HepG2 (cell line): ENCODE measurements around the gene COPZ1. TPM values are rescaled to one million over a fixed set of nuclear protein-coding genes. Genes with fewer than 3 reads are reported as not detected.
A peak's percentile ranks its signal among the peaks of the same experiment; 100 is the strongest.

Experiments used
- ARNTL ChIP-seq: sonication (generic); formaldehyde crosslinking; IDR thresholded peaks from 2 replicates; pipeline ENCODE4 v1.4.0; 2020; ENCODE audit warnings: mild to moderate bottlenecking, missing genetic modification reagents
- GATAD2A ChIP-seq: IDR thresholded peaks from 2 replicates; pipeline ENCODE4 v1.6.1; 2016
- HOMEZ ChIP-seq: IDR thresholded peaks from 2 replicates; pipeline ENCODE4 v1.6.1; 2016; ENCODE audit warnings: low read depth
- KLF6 ChIP-seq: IDR thresholded peaks from 2 replicates; pipeline ENCODE4 v1.8.0; 2016; ENCODE audit warnings: missing biosample characterization, missing genetic modification reagents
- MXD4 ChIP-seq: IDR thresholded peaks from 2 replicates; pipeline ENCODE4 v1.6.1; 2016; ENCODE audit warnings: mild to moderate bottlenecking, missing biosample characterization, missing genetic modification reagents
- RARG ChIP-seq: sonication (generic); formaldehyde crosslinking; IDR thresholded peaks from 2 replicates; pipeline ENCODE4 v1.4.0; 2020; ENCODE audit warnings: low read depth, mild to moderate bottlenecking, missing genetic modification reagents
- SKI ChIP-seq: fragments of 450-650 bp; IDR thresholded peaks from one replicate; pipeline ENCODE4 v1.6.1; 2018; ENCODE audit warnings: mild to moderate bottlenecking; ENCODE audit not compliant: partially characterized antibody
- SOX13 ChIP-seq, 3 experiments: fragments of 450-650 bp in 1 of 3; sonication (generic) in 1 of 3; formaldehyde crosslinking in 1 of 3; IDR thresholded peaks in 2 of 3; conservative IDR thresholded peaks in 1 of 3; 2 replicates each; pipeline versions ENCODE4 v1.5.0 to v1.6.1; 2016 to 2020; ENCODE audit warnings: antibody characterized with exemption in 1 of 3, mild to moderate bottlenecking in 1 of 3, missing compliant biosample characterization in 1 of 3, missing genetic modification reagents in 1 of 3, moderate library complexity in 1 of 3
- TFDP2 ChIP-seq: sonication (generic); formaldehyde crosslinking; IDR thresholded peaks from 2 replicates; pipeline ENCODE4 v1.4.0; 2020; ENCODE audit warnings: missing genetic modification reagents
- ZFX ChIP-seq: sonication (generic); formaldehyde crosslinking; IDR thresholded peaks from 2 replicates; pipeline ENCODE4 v1.4.0; 2020; ENCODE audit warnings: mild to moderate bottlenecking, low read depth, missing genetic modification reagents, moderate library complexity
- ZIK1 ChIP-seq: sonication (generic); formaldehyde crosslinking; IDR thresholded peaks from 2 replicates; pipeline ENCODE4 v1.5.0; 2020; ENCODE audit warnings: mild to moderate bottlenecking, low read depth, missing genetic modification reagents, borderline replicate concordance
- ZNF101 ChIP-seq: sonication (generic); formaldehyde crosslinking; IDR thresholded peaks from 2 replicates; pipeline ENCODE4 v1.4.0; 2020; ENCODE audit warnings: mild to moderate bottlenecking, low read depth, missing genetic modification reagents, borderline replicate concordance
- ZNF362 ChIP-seq: sonication (generic); formaldehyde crosslinking; IDR thresholded peaks from 2 replicates; pipeline ENCODE4 v1.4.0; 2020; ENCODE audit warnings: missing genetic modification reagents, mild to moderate bottlenecking, borderline replicate concordance
- ZNF512 ChIP-seq: sonication (generic); formaldehyde crosslinking; IDR thresholded peaks from 2 replicates; pipeline ENCODE4 v1.4.0; 2020; ENCODE audit warnings: mild to moderate bottlenecking, missing genetic modification reagents
- ZNF629 ChIP-seq: sonication (generic); formaldehyde crosslinking; conservative IDR thresholded peaks from 2 replicates; pipeline ENCODE4 v1.5.0; 2020; ENCODE audit warnings: missing genetic modification reagents
- ZNF687 ChIP-seq: sonication (generic); formaldehyde crosslinking; IDR thresholded peaks from 2 replicates; pipeline ENCODE4 v1.5.1; 2020; ENCODE audit warnings: mild to moderate bottlenecking, missing genetic modification reagents, moderate library complexity
- ZSCAN22 ChIP-seq: sonication (generic); formaldehyde crosslinking; IDR thresholded peaks from 2 replicates; pipeline ENCODE4 v1.4.0; 2020; ENCODE audit warnings: mild to moderate bottlenecking, missing genetic modification reagents
- ZSCAN31 ChIP-seq: sonication (generic); formaldehyde crosslinking; IDR thresholded peaks from 2 replicates; pipeline ENCODE4 v1.5.0; 2020; ENCODE audit warnings: low read depth, mild to moderate bottlenecking, missing genetic modification reagents
- polyA plus RNA-seq, 8 experiments: library from polyadenylated mRNA; depleted of rRNA in 3 of 8; stranded (reverse) in 7 of 8; unstranded in 1 of 8; fragments of >200 nt; fragmentation: Illumina TruSeq in 4 of 8; extraction: Trizol in 4 of 8; gene quantifications; 2 replicates each; pipeline versions ENCODE4 v1.2.1 to v1.2.3, GENCODE V29; 2011 to 2016; ENCODE audit warnings: low read depth in 4 of 8, missing spikeins in 1 of 8, mixed read lengths in 1 of 8; ENCODE audit not compliant: insufficient read depth in 1 of 8
- total RNA-seq, 5 experiments: library from RNA; depleted of rRNA; stranded (reverse); fragments of >200 nt; fragmentation: Illumina TruSeq; extraction: Trizol; gene quantifications; 2 replicates each; pipeline ENCODE4 v1.2.3, GENCODE V29; 2016; ENCODE audit warnings: low read depth in 1 of 5

COPZ1 gene
- total and polyA plus RNA-seq, 2 of the 13 experiments (the other 11 are each of a cell fraction or from before 2014, with no cell fraction given): 125 to 184 TPM

- peak; percentile 62 for TF ChIP-seq HOMEZ (CRISPR knock-in tag)
- TF ChIP-seq GATAD2A (CRISPR knock-in tag): no peak
- TF ChIP-seq ZIK1 (CRISPR knock-in tag): 0 out of 2 replicates have a peak, but pooled peaks have one; percentile 57
- TF ChIP-seq ARNTL (CRISPR knock-in tag): 0 out of 2 replicates have a peak, but pooled peaks have one; percentile 51
- TF ChIP-seq KLF6 (CRISPR knock-in tag): peak; percentile 83
- peak; percentile 77 for TF ChIP-seq ZNF362
- TF ChIP-seq ZSCAN22: no peak
- no peak for TF ChIP-seq SOX13 (IDR thresholded peaks at IDR 0.05)
- 0 out of 4 replicates have a peak, but pooled peaks of 1 of the 2 experiments have one; percentile 6 for TF ChIP-seq SOX13 (CRISPR knock-in tag; conservative IDR thresholded peaks at IDR 0.05 in 1 of 2, IDR thresholded peaks at IDR 0.05 in 1 of 2)
- TF ChIP-seq TFDP2 (CRISPR knock-in tag): peak; percentile 52
- peak; percentile 66 for TF ChIP-seq ZNF687 (CRISPR knock-in tag)
- no peak for TF ChIP-seq RARG (CRISPR knock-in tag)
- TF ChIP-seq MXD4: 0 out of 2 replicates have a peak, but pooled peaks have one; percentile 34
- TF ChIP-seq ZNF512 (CRISPR knock-in tag): 0 out of 2 replicates have a peak, but pooled peaks have one; percentile 26
- TF ChIP-seq ZFX: peak; percentile 53
- peak; percentile 34 for TF ChIP-seq SKI
- TF ChIP-seq ZNF629: 0 out of 2 replicates have a peak, but pooled peaks have one; percentile 17
- no peak for TF ChIP-seq ZNF101
- TF ChIP-seq ZSCAN31 (CRISPR knock-in tag): no peak
These were observed 34.2 kb downstream of the COPZ1 start (continued) for GRCh38 chr12:54358945-54359761.
